Calu3 (cell line): ENCODE measurements around the gene ABCA8. TPM values are rescaled to one million over a fixed set of nuclear protein-coding genes. Genes with fewer than 3 reads are reported as not detected.
"Not testable (repeated sequence)": the region's sequence is repeated elsewhere in the genome, so short reads cannot be mapped to it uniquely, and the experiment has no call there.

Experiments used
- BruUV-seq: library from RNA; stranded (reverse); fragments of 400-500 nt; replicated peaks from 2 replicates; lab custom pipeline; 2021; lab: Mats Ljungman, UMichigan
- CTCF ChIA-PET: fragments of 300-600 bp; sonication (Branson Sonifier 250); formaldehyde crosslinking; loops from one replicate; lab custom pipeline; 2022; ENCODE audit warnings: antibody characterized with exemption; lab: Charles Lee
- DNase-seq: peaks from one replicate; pipeline ENCODE4 v3.0.0; 2022
- H3K27ac Mint-ChIP-seq: one replicate; pipeline ENCODE4 v1.8.0; 2022; ENCODE audit warnings: mixed read lengths; ENCODE audit not compliant: unreplicated experiment
- H3K27me3 Mint-ChIP-seq: one replicate; pipeline ENCODE4 v1.8.0; 2022; ENCODE audit warnings: mixed read lengths; ENCODE audit not compliant: unreplicated experiment
- H3K36me3 Mint-ChIP-seq: one replicate; pipeline ENCODE4 v1.8.0; 2022; ENCODE audit warnings: mild to moderate bottlenecking, moderate library complexity, mixed read lengths; ENCODE audit not compliant: insufficient read depth, unreplicated experiment
- H3K4me1 Mint-ChIP-seq: one replicate; pipeline ENCODE4 v1.8.0; 2022; ENCODE audit warnings: mild to moderate bottlenecking, low read depth, mixed read lengths; ENCODE audit not compliant: unreplicated experiment
- H3K4me3 Mint-ChIP-seq: one replicate; pipeline ENCODE4 v1.8.0; 2022; ENCODE audit warnings: mild to moderate bottlenecking, low read depth, moderate library complexity, mixed read lengths; ENCODE audit not compliant: unreplicated experiment
- H3K9me3 Mint-ChIP-seq: one replicate; pipeline ENCODE4 v1.8.0; 2022; ENCODE audit warnings: low read depth, mixed read lengths; ENCODE audit not compliant: unreplicated experiment
- intact Hi-C: fragments of 100-400 bp; cut with micrococcal nuclease; formaldehyde crosslinking; loops from one replicate; pipeline ENCODE4 v1.10.0; 2022; ENCODE audit not compliant: unreplicated experiment
- total RNA-seq: library from RNA; stranded (reverse); gene quantifications from 2 replicates; pipeline ENCODE4 v1.2.3, GENCODE V29; 2022
- TF ChIP-seq, protein P1 (sequence below): fragments of 200-600 bp; IDR thresholded peaks from one replicate; pipeline ENCODE4 v1.8.0; 2022; ENCODE audit warnings: antibody characterized with exemption; ENCODE audit not compliant: unreplicated experiment

The ABCA8 gene
- total RNA-seq, 1 experiment from 2014 or later: not detected

DNA sequence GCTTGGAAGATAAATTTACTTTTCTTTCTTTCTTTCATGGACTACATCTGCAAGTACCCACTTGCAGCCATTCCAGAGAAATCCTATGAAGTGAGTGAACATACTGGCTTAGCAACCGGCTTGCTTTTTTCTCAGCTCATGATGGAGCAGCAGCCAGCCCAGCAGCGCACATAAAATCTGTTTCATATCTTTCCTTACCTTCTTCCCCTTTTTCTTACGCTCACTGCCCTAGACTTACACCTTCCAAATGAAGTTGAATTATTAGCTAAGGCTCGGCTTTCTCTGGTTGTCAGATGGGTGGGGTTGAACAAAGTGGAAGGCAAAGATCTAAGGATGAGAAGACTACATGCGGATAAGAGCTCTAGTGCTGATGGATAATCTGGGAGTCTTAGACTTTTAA, 13.9 kb upstream of the ABCA8 start:
- Mint-ChIP-seq H3K36me3 (no peaks in the 10 kb centered on the region), H3K4me1 (no peaks in the 10 kb centered on the region), H3K27ac (no peak overlapping the region), H3K9me3 (no peaks in the 10 kb centered on the region), H3K4me3 (no peak overlapping the region), H3K27me3 (no peaks in the 10 kb centered on the region)
- DNase-seq: no peak
- CTCF ChIA-PET: no interaction called here
- intact Hi-C loops: no loop called here
- TF ChIP-seq, protein P1, sequence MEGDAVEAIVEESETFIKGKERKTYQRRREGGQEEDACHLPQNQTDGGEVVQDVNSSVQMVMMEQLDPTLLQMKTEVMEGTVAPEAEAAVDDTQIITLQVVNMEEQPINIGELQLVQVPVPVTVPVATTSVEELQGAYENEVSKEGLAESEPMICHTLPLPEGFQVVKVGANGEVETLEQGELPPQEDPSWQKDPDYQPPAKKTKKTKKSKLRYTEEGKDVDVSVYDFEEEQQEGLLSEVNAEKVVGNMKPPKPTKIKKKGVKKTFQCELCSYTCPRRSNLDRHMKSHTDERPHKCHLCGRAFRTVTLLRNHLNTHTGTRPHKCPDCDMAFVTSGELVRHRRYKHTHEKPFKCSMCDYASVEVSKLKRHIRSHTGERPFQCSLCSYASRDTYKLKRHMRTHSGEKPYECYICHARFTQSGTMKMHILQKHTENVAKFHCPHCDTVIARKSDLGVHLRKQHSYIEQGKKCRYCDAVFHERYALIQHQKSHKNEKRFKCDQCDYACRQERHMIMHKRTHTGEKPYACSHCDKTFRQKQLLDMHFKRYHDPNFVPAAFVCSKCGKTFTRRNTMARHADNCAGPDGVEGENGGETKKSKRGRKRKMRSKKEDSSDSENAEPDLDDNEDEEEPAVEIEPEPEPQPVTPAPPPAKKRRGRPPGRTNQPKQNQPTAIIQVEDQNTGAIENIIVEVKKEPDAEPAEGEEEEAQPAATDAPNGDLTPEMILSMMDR: no peak
- BruUV-seq: no TSS peak

DNA sequence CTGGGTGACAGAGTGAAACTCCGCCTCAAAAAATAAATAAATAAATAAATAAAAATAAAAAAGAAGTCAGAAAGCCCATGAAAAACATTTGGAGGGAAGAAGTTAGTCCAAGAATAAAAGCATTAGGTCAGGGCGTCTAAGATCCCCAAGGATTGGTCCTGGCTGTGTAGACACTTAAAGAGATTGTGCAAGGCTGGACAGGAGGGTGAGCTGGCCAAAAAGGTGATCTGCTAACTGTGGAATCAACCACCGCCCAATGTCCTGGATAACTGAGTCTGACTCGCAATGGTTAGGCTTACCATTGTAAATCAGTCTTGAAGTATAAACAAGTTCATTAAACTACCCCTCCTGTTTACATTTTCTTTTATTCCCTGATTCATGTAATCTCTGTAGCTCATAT, 8.8 kb upstream of the ABCA8 start:
- no peaks in the 10 kb centered on the region for H3K4me1 Mint-ChIP-seq
- no peak overlapping the region for H3K4me3 Mint-ChIP-seq
- no peaks in the 10 kb centered on the region for H3K36me3 Mint-ChIP-seq
- no TSS peak for BruUV-seq
- H3K27me3 Mint-ChIP-seq: no peaks in the 10 kb centered on the region
- H3K9me3 Mint-ChIP-seq: no peaks in the 10 kb centered on the region
- DNase-seq: no peak
- TF ChIP-seq, protein P1: no peak
- CTCF ChIA-PET: no interaction called here
- no peak overlapping the region for H3K27ac Mint-ChIP-seq
- intact Hi-C loops: no loop called here

DNA sequence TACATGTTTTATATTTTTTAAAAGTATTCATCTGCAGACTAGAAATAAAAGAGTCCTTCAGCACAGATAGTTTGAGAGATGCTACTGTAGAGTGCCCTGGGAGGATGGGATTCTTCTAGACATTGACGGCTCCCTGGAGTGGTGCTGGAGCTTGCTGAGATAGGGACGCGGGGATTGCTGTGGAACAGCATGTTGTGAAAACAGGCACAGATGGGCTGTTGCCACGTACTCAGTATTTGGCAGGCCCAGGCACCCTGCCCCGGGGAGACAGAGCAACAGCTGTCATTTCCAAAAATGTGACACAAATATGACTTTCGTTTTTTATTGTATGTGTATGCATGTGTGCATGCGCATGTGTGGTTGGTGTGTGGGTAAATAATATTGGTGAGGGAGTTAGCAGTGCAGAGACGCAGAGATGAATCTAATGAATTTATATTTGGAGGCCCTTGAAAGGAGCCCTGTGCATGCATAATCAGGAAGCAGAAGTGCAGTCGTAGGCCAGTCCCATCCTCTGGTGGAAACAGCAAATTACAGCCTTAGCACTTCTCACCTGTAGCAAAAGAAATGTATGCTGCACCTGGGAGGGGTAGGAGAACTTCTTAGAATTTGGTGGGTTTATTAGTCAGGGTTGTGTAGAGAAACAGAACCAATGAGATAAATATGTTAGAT, 6.2 kb upstream of the ABCA8 start:
- no peak for DNase-seq
- Mint-ChIP-seq H3K4me1 (no peaks in the 10 kb centered on the region), H3K36me3 (no peaks in the 10 kb centered on the region), H3K27ac (no peak overlapping the region), H3K9me3 (no peaks in the 10 kb centered on the region), H3K27me3 (no peaks in the 10 kb centered on the region), H3K4me3 (no peak overlapping the region)
- intact Hi-C loops: no loop called here
- CTCF ChIA-PET: no interaction called here
- BruUV-seq: no TSS peak
- TF ChIP-seq, protein P1: no peak

DNA sequence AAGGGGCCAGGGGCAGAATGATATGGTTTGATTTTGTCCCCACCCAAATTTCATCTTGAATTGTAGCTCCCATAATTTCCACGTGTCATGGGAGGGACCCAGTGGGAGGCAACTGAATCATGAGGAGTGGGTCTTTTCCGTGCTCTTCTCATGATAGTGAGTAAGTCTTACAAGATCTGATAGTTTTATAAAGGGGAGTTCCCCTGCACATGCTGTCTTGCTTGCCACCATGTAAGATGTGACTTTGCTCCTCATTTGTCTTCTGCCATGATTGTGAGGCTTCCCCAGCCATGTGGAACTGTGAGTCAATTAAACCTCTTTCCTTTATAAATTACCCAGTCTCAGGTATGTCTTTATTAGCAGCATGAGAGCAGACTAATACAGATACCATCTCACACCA, 3.9 kb upstream of the ABCA8 start:
- BruUV-seq, DNase-seq, H3K9me3 Mint-ChIP-seq, H3K4me1 Mint-ChIP-seq, H3K36me3 Mint-ChIP-seq, H3K27me3 Mint-ChIP-seq, CTCF ChIA-PET, H3K4me3 Mint-ChIP-seq, H3K27ac Mint-ChIP-seq, intact Hi-C loops: not testable (repeated sequence)

DNA sequence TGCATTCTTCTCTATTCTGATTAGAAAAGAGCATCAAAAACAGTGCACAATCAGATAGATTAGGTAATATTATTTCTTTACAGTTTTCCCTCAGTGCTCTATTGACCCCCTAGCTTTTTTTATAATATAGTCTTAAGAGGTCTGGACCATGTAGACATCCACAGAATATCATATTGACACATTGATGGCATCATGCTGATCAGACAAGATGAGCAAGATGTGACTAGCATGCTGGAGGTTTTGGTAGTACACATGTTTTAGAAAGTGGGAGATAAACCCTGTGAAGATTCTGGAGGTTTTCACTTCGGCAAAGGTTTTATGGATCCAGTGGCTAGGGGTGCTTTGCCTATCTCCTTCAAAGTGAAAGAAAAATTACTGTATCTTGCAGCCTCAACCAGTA, 2.8 kb upstream of the ABCA8 start:
- CTCF ChIA-PET: no interaction called here
- no TSS peak for BruUV-seq
- Mint-ChIP-seq H3K27me3 (no peaks in the 10 kb centered on the region), H3K9me3 (no peaks in the 10 kb centered on the region), H3K27ac (no peak overlapping the region), H3K4me1 (no peaks in the 10 kb centered on the region), H3K4me3 (no peak overlapping the region), H3K36me3 (no peaks in the 10 kb centered on the region)
- no peak for DNase-seq
- TF ChIP-seq, protein P1: no peak
- intact Hi-C loops: no loop called here
